Esophagus muscularis mucosa (tissue), 4 donors: ENCODE results near the gene ACACA. TPM values are rescaled to one million over a fixed set of nuclear protein-coding genes. Genes with fewer than 3 reads are reported as not detected.
"Not testable (repeated sequence)": the region's sequence is repeated elsewhere in the genome, so short reads cannot be mapped to it uniquely, and the experiment has no call there.

Source experiments
- DNase-seq: peaks from one replicate; pipeline ENCODE4 v3.0.0-alpha.2; 2017; ENCODE audit errors: extremely low spot score
- H3K27ac ChIP-seq, 4 donors: fragments of 200-600 bp; sonication (generic); replicated peaks in 1 of 4; 1 replicate in 3 of 4; 2 replicates in 1 of 4; pipeline ENCODE4 v1.5.1; 2016 to 2019; ENCODE audit warnings: mild to moderate bottlenecking in 1 of 4
- H3K27me3 ChIP-seq, 4 donors: fragments of 200-600 bp; sonication (generic); one replicate each; pipeline versions ENCODE4 v1.5.1 to v1.6.0; 2016 to 2019
- H3K36me3 ChIP-seq, 4 donors: fragments of 200-600 bp; sonication (generic); one replicate each; pipeline ENCODE4 v1.5.1; 2016 to 2019
- H3K4me1 ChIP-seq, 4 donors: fragments of 200-600 bp; sonication (generic); one replicate each; pipeline ENCODE4 v1.5.1; 2016 to 2019
- H3K4me3 ChIP-seq, 4 donors: fragments of 200-600 bp; sonication (generic); 1 replicate in 2 of 4; 2 replicates in 2 of 4; pipeline ENCODE4 v1.5.1; 2016 to 2019; ENCODE audit warnings: mild to moderate bottlenecking in 4 of 4, moderate library complexity in 1 of 4
- H3K9me3 ChIP-seq, 4 donors: fragments of 200-600 bp; sonication (generic); 1 replicate in 3 of 4; 2 replicates in 1 of 4; pipeline ENCODE4 v1.5.1; 2016 to 2019
- EP300 ChIP-seq: sonication (generic); formaldehyde crosslinking; IDR thresholded peaks from one replicate; pipeline ENCODE4 v1.6.1; 2017; ENCODE audit warnings: antibody characterized with exemption
- POLR2A ChIP-seq: fragments of 450-650 bp; IDR thresholded peaks from one replicate; pipeline ENCODE4 v1.6.1; 2017; ENCODE audit warnings: antibody characterized with exemption, moderate library complexity, mild to moderate bottlenecking, low read depth
- POLR2AphosphoS5 ChIP-seq, 2 donors: sonication (generic); formaldehyde crosslinking; IDR thresholded peaks; one replicate each; pipeline ENCODE4 v1.6.1; 2017; ENCODE audit warnings: antibody characterized with exemption in 2 of 2
- WGBS: methylation state at CpG from one replicate; pipeline ENCODE4 v1.1.5; 2018; 5-methylcytosine and 5-hydroxymethylcytosine counted together
- intact Hi-C: fragments of 100-400 bp; cut with DNase I; formaldehyde crosslinking; loops from one replicate; pipeline ENCODE4 v1.15.1; 2023
- total RNA-seq, 4 donors: library from RNA; depleted of rRNA; stranded (reverse); fragments of >200 nt; gene quantifications; one replicate each; pipeline versions ENCODE4 v1.1.0 to v1.2.1, GENCODE V29; 2016
- TF ChIP-seq, protein P1 (sequence below), 3 experiments: fragments of 200-600 bp in 2 of 3; fragments of 450-650 bp in 1 of 3; sonication (generic) in 2 of 3; IDR thresholded peaks; one replicate each; pipeline ENCODE4 v1.5.1; 2017 to 2019; ENCODE audit warnings: antibody characterized with exemption in 3 of 3, mild to moderate bottlenecking in 2 of 3, moderate library complexity in 1 of 3

ACACA gene
- total RNA-seq, 4 donors from 2014 or later, result 34.0 to 58.0 (median 50.5) TPM

DNA sequence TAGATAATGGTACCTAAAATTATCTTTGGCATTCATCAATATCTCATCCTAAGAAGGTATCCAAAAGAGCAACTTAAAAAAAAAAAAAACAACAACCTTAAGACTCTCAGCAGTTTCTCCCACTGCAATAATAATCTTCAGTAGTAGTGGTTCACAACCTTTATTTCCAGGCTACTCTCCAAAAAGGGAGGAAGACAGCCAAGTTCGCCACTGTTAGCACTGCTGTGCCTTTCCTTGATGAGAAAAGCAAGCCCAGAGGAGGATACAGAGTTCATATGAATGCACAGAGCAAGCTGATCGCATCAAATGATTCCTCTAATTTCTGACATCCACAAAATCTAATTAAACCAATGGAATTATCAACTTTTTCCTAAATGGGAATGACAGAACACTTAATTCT is 258.5 kb downstream of the ACACA start:
- WGBS, result 52% methylated on average over 2 of the region's 2 CpGs
- DNase-seq, result no peak
- Histone ChIP-seq H3K27me3 (no peaks in the 10 kb centered on the region), H3K9me3 (no peaks in the 10 kb centered on the region), H3K4me3 (no peak overlapping the region), H3K4me1 (no peaks in the 10 kb centered on the region), H3K27ac (no peak overlapping the region), H3K36me3 (peaks cover 0 to 67% (median 13%) of the 10 kb centered on the region in 4 donors)
- no peak for TF ChIP-seq POLR2AphosphoS5 (IDR thresholded peaks at IDR 0.05)
- intact Hi-C loops, result no loop called here

DNA sequence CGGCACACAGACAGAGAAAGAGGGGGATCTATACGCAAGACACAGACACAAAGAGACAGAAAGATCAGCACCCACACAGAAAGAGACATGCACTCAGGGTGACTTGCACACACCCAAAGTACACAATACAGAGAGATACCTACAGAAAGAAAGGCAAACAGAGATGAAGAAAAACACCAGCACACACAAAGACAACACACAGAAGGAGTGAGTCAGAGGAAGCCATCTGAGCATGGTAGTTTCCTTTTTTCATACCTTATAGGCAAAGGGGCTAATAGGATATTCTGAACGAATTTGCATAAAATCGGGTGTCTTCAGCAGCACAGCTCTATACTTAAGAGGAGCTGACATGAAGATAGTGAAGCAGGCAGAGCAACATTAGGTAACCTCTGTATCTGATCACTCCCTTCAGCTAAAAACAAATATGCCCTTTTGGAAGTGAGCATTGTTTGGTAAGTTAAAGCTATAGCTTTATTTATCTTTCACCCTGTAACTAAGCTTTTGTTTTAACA is 259.3 kb downstream of the ACACA start:
- intact Hi-C loops, result no loop called here
- DNase-seq, result no peak
- H3K27me3 ChIP-seq, result no peaks in the 10 kb centered on the region
- H3K4me1 ChIP-seq, result no peaks in the 10 kb centered on the region
- no peak overlapping the region for H3K4me3 ChIP-seq
- WGBS, result 77% methylated on average over 4 of the region's 4 CpGs
- TF ChIP-seq EP300, result no peak
- no peak overlapping the region for H3K27ac ChIP-seq
- H3K9me3 ChIP-seq, result no peaks in the 10 kb centered on the region
- H3K36me3 ChIP-seq, result peaks cover 0 to 59% (median 13%) of the 10 kb centered on the region in 4 donors

GRCh38 chr17:37146086-37147064 is 260.3 kb downstream of the ACACA start:
- Histone ChIP-seq H3K27me3 (no peaks in the 10 kb centered on the region), H3K9me3 (no peaks in the 10 kb centered on the region), H3K4me1 (no peaks in the 10 kb centered on the region), H3K27ac (no peak overlapping the region), H3K4me3 (no peak overlapping the region), H3K36me3 (peaks cover 0 to 51% (median 13%) of the 10 kb centered on the region in 4 donors)
- no peak for DNase-seq
- TF ChIP-seq, protein P1, sequence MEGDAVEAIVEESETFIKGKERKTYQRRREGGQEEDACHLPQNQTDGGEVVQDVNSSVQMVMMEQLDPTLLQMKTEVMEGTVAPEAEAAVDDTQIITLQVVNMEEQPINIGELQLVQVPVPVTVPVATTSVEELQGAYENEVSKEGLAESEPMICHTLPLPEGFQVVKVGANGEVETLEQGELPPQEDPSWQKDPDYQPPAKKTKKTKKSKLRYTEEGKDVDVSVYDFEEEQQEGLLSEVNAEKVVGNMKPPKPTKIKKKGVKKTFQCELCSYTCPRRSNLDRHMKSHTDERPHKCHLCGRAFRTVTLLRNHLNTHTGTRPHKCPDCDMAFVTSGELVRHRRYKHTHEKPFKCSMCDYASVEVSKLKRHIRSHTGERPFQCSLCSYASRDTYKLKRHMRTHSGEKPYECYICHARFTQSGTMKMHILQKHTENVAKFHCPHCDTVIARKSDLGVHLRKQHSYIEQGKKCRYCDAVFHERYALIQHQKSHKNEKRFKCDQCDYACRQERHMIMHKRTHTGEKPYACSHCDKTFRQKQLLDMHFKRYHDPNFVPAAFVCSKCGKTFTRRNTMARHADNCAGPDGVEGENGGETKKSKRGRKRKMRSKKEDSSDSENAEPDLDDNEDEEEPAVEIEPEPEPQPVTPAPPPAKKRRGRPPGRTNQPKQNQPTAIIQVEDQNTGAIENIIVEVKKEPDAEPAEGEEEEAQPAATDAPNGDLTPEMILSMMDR (IDR thresholded peaks at IDR 0.05), result no peak
- WGBS, result 95% methylated on average over 8 of the region's 8 CpGs
- intact Hi-C loops, result no loop called here

DNA sequence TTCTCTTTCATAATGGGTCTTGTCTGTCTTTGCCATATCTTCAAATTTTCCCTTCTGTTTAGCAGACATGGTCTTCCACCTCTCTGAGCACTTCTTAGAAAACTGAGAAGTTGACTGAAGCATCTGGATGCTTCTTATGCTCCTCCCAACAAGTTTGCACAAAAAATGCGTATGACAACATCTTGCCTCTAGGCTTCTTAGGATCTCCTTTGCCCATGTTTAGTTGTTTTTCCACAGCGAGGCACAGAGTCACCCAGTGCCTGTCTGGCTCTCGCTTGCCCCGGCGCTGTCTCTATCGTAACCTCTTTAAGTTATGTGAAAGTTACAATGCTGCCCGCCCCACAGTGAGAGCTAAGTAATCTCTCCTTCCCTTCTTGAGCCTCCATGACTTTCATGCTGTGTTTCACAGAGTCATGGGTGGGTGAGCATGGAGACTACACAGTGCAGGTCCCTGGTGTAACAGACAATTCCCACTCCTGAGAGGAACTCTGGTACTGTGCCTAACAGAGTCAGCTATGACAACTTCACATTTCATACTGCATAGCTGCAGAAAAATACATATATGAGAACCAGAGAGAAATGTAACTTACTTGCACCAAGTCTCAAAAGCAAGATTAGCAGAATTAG is 262.4 kb downstream of the ACACA start:
- H3K36me3 ChIP-seq, result peaks cover 0 to 43% (median 5%) of the 10 kb centered on the region in 4 donors
- no peak for TF ChIP-seq POLR2AphosphoS5 (IDR thresholded peaks at IDR 0.05)
- TF ChIP-seq EP300, result no peak
- TF ChIP-seq, protein P1 (IDR thresholded peaks at IDR 0.05), result no peak
- no peak for TF ChIP-seq POLR2A
- no peaks in the 10 kb centered on the region for H3K4me1 ChIP-seq
- DNase-seq, result no peak
- intact Hi-C loops, result no loop called here
- 97% methylated on average over 7 of the region's 7 CpGs for WGBS
- no peaks in the 10 kb centered on the region for H3K9me3 ChIP-seq
- no peak overlapping the region for H3K4me3 ChIP-seq
- no peaks in the 10 kb centered on the region for H3K27me3 ChIP-seq
- no peak overlapping the region for H3K27ac ChIP-seq

DNA sequence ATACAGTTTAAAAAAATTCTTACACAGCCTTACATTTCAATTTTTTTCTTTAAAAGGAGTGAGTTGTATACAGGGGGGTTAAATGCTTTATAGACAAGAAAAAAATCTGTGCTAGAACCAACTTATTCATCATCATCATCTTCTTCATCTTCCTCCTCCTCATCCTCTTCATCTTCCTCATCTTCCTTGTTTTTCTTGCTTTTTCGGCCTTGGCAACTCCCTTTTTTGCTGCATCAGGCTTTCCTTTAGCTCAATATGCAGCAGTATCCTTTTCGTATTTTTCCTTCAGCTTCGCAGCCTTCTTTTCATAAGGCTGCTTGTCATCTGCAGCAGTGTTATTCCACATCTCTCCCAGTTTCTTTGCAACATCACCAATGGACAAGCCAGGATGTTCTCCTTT is 263.1 kb downstream of the ACACA start:
- H3K9me3 ChIP-seq, H3K27me3 ChIP-seq, intact Hi-C loops, H3K27ac ChIP-seq, H3K4me3 ChIP-seq, DNase-seq, H3K4me1 ChIP-seq: not testable (repeated sequence)
- 91% methylated on average over 3 of the region's 3 CpGs for WGBS
- H3K36me3 ChIP-seq, result peaks cover 0 to 46% (median 3%) of the 10 kb centered on the region in 4 donors

- Histone ChIP-seq H3K9me3 (no peaks in the 10 kb centered on the region), H3K36me3 (peaks cover 0 to 47% (median 3%) of the 10 kb centered on the region in 4 donors), H3K27me3 (no peaks in the 10 kb centered on the region), H3K27ac (no peak overlapping the region), H3K4me3 (no peak overlapping the region), H3K4me1 (no peaks in the 10 kb centered on the region)
- intact Hi-C loops, result no loop called here
- TF ChIP-seq POLR2AphosphoS5 (IDR thresholded peaks at IDR 0.05), result no peak
- TF ChIP-seq, protein P1 (IDR thresholded peaks at IDR 0.05), result no peak
- TF ChIP-seq EP300, result no peak
- TF ChIP-seq POLR2A, result no peak
- WGBS, result 96% methylated on average over 5 of the region's 5 CpGs
- DNase-seq, result no peak
Measured at GRCh38 chr17:37142294-37142896, 264.2 kb downstream of the ACACA start.
